ENCODE measurements around the gene LTB4R.
"Not testable (repeated sequence)": the region's sequence is repeated elsewhere in the genome, so short reads cannot be mapped to it uniquely, and the experiment has no call there.

LTB4R gene

GRCh38 chr14:24325041-24325530 is 13.8 kb downstream of the LTB4R start:
- no peak for DNase-seq

DNA sequence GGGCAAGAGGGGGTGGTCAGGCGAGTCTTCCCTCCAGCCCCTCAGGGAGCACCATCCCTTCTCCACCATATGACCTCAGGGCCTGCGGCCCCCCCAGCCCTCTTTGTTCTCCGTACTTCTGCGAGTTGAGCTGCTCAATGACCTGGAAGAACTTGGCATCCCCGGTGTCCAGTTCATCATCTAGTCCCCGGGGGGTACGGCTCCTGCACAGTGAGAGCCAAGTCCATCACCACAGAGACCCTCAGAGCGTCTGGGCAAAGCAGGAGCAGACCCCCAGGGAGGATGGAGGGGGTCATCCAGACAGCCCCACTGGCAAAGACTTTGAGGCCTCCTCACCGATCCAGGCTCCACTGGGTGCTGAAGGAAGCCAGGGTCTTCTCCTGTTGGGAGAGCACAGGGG is 14.7 kb downstream of the LTB4R start:
- DNase-seq: no peak

- no peak for DNase-seq
Measured at GRCh38 chr14:24327303-24327702, 16.0 kb downstream of the LTB4R start.

- not testable (repeated sequence) for DNase-seq
Measured at GRCh38 chr14:24327914-24328313, 16.6 kb downstream of the LTB4R start.

GRCh38 chr14:24329073-24329663 is 17.9 kb downstream of the LTB4R start:
- DNase-seq: no peak

- DNase-seq: no peak
Measured at GRCh38 chr14:24329736-24330135, 18.4 kb downstream of the LTB4R start.

- DNase-seq: no peak
Measured at GRCh38 chr14:24330973-24331674, 19.8 kb downstream of the LTB4R start.

- peak; percentile 32 for DNase-seq
Measured at GRCh38 chr14:24331731-24332267, 20.5 kb downstream of the LTB4R start.

- peak; percentile 86 for DNase-seq
Measured at GRCh38 chr14:24332268-24332993, 21.1 kb downstream of the LTB4R start.

DNA sequence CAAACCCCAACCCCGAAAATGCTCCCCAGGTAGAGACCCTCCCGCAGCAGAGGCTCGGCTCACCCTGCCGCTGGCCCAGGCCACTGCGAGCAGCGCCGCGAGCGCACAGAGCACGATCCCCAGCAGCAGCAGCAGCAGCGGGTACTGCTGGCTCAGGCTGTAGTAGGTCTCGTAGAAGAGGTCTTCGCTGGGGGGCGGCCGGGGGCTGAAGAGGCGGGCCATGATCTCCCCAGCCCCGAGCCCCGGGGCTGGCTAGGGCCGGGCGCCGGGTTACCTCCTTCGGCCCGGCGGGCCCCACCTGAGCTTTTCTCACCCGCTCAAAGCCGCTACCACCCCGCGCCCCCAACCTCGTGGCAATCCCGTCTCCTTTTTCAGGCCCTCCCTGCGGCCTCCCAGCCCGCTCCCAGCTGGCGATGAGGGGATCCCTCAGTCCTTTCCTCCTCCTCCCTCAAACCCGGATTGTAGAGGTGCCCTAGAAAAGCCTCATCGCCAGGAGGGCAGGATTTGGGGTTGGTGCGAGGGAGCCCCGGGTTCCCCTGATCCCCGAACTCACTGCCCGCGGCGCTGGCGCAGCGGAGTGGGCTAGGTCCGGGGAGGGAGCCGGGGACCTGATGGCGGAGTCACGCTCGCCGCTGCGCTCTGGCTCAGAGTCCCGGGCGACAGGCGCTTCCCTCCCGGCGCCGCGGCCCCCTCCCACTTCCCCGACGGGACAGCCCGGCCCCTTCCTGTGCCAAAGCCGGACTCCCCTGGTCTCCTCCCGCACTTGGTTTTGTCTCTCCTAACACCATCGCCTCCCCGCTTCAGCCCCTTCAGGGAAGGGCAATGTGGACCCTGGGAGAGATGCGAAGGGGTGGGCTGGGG is 23.4 kb downstream of the LTB4R start, which contains the start of gene ADCY4:
ADCY4 (minus strand) TSS at position 641 of the 861 bp plus-strand sequence; CDS start at position 222, 419 bp downstream.
- no peak for DNase-seq

- no peak for DNase-seq
Measured at GRCh38 chr14:24335461-24336171, 24.3 kb downstream of the LTB4R start.

DNA sequence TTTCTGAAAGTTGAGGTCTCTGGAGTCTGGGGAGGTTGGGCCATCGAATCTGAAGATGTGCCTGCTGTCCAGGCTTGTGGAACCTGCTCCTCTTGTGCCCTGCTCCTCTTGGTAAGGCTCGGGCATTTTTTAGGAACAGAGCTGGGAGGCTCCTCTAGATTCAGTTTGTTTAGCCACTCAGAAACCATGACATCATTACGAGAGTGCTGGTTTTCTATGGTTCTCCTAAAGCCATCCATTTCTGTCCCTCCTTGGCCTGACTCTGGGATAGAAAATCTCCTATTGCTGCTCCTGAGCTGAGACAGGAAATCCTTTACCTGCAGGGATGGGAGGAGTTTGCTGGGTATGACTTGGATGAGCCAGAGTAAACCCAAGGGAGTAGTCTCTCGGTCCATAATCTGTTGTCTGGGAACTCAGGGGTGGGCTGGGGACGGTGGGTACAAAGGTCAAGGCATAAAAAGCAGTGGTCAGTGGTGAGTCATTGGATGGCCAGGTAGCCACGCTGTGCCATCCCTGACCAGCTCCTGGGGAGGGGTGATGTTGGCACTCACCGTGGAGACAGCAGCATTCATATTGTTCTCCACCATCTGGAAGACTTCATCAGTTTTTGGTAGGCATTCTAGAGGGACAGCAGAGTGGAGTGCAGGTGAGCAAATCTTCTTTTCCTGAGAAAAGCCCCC is 26.0 kb downstream of the LTB4R start:
- DNase-seq: no peak

- no peak for DNase-seq
Measured at GRCh38 chr14:24337824-24338175, 26.5 kb downstream of the LTB4R start.

GRCh38 chr14:24338843-24339242 is 27.5 kb downstream of the LTB4R start:
- no peak for DNase-seq

- DNase-seq: peak; percentile 72
Measured at GRCh38 chr14:24339284-24340151, 28.2 kb downstream of the LTB4R start, which contains the start of gene RIPK3. Gene RIPK3 (minus strand): TSS chr14:24339991. CDS start chr14:24339826, 165 bp downstream.

DNA sequence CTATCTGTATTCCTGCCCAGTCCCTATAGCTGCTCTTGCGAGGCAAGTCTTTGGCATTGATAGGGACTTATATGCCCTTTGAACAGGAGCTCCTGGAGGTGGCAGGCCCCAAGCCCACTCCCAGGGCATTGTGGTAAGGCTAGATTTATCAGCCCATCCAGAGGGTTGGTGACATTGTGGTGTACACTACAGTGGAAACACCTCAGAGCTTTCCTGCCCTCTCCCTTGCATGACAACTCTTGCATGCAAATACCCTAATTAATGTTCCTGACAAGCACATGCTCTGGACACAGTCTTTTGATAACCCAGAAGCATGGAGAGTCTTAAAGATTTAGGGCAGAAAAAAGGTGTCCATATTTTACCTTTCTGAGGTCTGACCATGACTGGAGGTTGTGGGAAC is 29.3 kb downstream of the LTB4R start:
- DNase-seq: no peak

GRCh38 chr14:24342889-24343288 is 31.6 kb downstream of the LTB4R start:
- DNase-seq: no peak

GRCh38 chr14:24343795-24344660 is 32.7 kb downstream of the LTB4R start:
- no peak for DNase-seq

- DNase-seq: no peak
Measured at GRCh38 chr14:24347134-24347533, 35.8 kb downstream of the LTB4R start.
